ENCODE measurements around the gene NAA35.

GRCh38 chr9:85941966-85942912 is 1.3 kb downstream of the NAA35 start:
- TF ChIP-seq CTCF (IDR thresholded peaks at IDR 0.05) (no peak), POLR2A (IDR thresholded peaks at IDR 0.05) (no peak)

Measured in testis (tissue), 2 donors.